ENCODE measurements around the gene FBXW2. TPM values are rescaled to one million over a fixed set of nuclear protein-coding genes. Genes with fewer than 3 reads are reported as not detected.

FBXW2 gene
- total RNA-seq, 1 donor, result 36.8 TPM

- TF ChIP-seq, protein P1, sequence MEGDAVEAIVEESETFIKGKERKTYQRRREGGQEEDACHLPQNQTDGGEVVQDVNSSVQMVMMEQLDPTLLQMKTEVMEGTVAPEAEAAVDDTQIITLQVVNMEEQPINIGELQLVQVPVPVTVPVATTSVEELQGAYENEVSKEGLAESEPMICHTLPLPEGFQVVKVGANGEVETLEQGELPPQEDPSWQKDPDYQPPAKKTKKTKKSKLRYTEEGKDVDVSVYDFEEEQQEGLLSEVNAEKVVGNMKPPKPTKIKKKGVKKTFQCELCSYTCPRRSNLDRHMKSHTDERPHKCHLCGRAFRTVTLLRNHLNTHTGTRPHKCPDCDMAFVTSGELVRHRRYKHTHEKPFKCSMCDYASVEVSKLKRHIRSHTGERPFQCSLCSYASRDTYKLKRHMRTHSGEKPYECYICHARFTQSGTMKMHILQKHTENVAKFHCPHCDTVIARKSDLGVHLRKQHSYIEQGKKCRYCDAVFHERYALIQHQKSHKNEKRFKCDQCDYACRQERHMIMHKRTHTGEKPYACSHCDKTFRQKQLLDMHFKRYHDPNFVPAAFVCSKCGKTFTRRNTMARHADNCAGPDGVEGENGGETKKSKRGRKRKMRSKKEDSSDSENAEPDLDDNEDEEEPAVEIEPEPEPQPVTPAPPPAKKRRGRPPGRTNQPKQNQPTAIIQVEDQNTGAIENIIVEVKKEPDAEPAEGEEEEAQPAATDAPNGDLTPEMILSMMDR (IDR thresholded peaks at IDR 0.05; ENCODE audit: insufficient read depth, low read length), result no peak
- H3K4me3 ChIP-seq (ENCODE audit: low read depth, low read length), result no peak overlapping the region
- no peak for DNase-seq (ENCODE audit: low read depth)
These were observed 20.0 kb downstream of the FBXW2 start for GRCh38 chr9:120773256-120773655.

- no peak for DNase-seq (ENCODE audit: low read depth)
- no peak overlapping the region for H3K4me3 ChIP-seq (ENCODE audit: low read depth, low read length)
- TF ChIP-seq, protein P1 (IDR thresholded peaks at IDR 0.05; ENCODE audit: insufficient read depth, low read length), result no peak
These were observed 22.3 kb downstream of the FBXW2 start for GRCh38 chr9:120770931-120771330.

DNA sequence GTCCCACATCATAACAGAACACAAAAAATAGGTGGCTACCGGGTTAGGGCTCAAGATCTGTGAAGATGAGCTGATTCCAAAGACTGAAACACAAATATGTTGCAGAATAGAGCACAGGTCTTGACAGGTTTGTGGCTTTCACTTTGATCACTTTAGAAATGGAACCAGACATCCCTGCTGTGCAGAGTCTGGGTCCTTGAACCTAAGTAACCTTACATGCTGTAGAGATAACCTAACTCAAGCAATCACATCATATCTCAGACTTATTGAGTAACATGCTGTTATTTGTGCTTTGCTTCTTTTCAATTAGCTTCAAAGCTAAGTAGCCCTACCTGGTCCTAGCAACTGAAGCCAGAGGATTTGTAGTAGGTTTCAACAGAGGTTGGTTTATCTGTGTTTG lies 24.3 kb downstream of the FBXW2 start:
- DNase-seq (ENCODE audit: low read depth), result no peak
- TF ChIP-seq, protein P1 (IDR thresholded peaks at IDR 0.05; ENCODE audit: insufficient read depth, low read length), result no peak
- no peak overlapping the region for H3K4me3 ChIP-seq (ENCODE audit: low read depth, low read length)

DNA sequence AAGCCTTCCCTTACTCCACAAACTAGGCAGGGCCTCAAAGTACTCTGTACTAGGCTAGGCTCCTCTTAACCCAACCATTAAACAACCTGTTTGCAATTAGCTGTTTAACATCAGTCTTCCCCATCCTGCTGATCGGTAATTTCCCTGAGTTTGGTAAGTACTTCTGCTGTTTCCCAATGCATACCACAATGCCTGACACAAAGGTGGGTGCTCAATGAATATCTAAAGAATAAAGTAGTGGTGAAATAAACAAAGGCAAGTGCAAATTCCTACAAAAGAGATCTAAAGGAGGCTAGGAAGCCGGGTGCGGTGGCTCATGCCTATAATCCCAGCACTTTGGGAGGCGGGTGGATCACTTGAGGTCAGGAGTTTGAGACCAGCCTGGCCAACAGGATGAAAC lies 25.0 kb downstream of the FBXW2 start:
- DNase-seq (ENCODE audit: low read depth), result no peak
- H3K4me3 ChIP-seq (ENCODE audit: low read depth, low read length), result no peak overlapping the region
- TF ChIP-seq, protein P1 (IDR thresholded peaks at IDR 0.05; ENCODE audit: insufficient read depth, low read length), result no peak

DNA sequence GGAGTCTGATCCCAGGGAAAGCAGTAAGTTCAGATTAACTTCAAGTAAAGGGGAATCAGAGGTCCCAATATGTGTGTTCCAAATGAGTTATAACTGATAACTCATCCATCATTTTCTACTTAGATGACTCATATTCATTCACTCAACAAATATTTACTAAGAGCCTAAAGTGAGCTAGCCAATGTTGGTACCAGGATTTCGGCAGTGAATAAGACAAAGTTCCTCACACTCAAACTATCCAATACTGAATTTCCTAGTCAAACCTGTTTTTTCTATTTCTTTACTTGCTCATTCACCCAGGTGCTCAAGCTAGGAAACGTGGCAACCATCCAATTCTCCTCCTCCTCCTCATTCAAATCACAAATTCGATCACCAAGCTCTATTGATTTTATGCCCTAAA lies 25.8 kb downstream of the FBXW2 start:
- DNase-seq (ENCODE audit: low read depth), result no peak
- no peak overlapping the region for H3K4me3 ChIP-seq (ENCODE audit: low read depth, low read length)
- TF ChIP-seq, protein P1 (IDR thresholded peaks at IDR 0.05; ENCODE audit: insufficient read depth, low read length), result no peak

DNA sequence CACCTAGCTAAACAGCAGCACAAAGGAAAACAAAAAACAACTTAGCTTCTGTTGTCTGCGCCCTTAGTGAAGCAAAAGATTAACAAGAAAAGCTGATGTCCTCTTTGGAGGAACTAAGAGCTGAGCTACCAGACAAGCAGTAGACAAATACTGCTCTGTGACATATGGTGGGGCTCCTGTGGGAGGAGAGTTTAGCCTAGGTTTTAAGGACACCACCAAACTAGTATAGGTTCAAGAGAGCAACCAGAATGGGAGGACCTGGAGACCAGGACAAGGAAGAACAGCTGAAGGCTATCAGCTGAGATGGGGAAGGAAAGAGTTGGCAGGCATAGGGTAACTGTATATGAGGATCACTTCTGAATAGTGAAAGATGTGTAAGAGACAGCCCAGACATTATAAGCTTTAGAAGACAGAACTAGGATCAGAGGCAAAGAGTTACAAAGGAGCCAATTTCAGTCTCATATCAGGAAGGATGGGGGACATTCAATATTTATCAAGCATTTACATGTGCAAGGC lies 27.2 kb downstream of the FBXW2 start:
- H3K4me3 ChIP-seq (ENCODE audit: low read depth, low read length), result no peak overlapping the region
- no peak for DNase-seq (ENCODE audit: low read depth)
- TF ChIP-seq, protein P1 (IDR thresholded peaks at IDR 0.05; ENCODE audit: insufficient read depth, low read length), result no peak

- no peak for DNase-seq (ENCODE audit: low read depth)
- TF ChIP-seq, protein P1 (IDR thresholded peaks at IDR 0.05; ENCODE audit: insufficient read depth, low read length), result no peak
- H3K4me3 ChIP-seq (ENCODE audit: low read depth, low read length), result no peak overlapping the region
These were observed 28.7 kb downstream of the FBXW2 start for GRCh38 chr9:120764476-120764875.

Data from fibroblast of the aortic adventitia (primary cell).